GM19193 (cell line): ENCODE measurements around the gene PTPDC1.

ENCODE experiments used
- POLR2A ChIP-seq: IDR thresholded peaks from 4 replicates; pipeline ENCODE4 v1.6.1; 2011; ENCODE audit not compliant: insufficient read depth, insufficient read length; ENCODE audit errors: extremely low read depth

The PTPDC1 gene

DNA sequence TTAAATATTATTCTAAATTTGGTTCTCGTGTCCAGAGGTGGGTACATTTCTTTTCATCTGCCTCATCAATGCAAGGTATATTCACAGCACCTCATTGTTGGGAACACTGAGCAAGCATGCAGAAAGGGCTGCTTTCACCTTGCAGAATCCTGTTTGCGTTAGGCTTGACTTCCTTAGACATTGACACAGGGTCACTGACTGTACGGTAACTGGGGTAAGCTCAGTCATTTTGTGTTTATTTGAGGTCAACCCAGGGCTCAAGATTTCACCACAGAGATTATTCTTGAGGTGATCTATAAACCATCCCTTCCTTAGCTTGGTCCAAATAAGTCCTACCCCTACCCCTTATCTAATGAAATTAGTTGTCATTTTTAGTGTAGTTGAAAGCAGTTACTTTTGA, 1.7 kb upstream of the PTPDC1 start:
- TF ChIP-seq POLR2A, result no peak

DNA sequence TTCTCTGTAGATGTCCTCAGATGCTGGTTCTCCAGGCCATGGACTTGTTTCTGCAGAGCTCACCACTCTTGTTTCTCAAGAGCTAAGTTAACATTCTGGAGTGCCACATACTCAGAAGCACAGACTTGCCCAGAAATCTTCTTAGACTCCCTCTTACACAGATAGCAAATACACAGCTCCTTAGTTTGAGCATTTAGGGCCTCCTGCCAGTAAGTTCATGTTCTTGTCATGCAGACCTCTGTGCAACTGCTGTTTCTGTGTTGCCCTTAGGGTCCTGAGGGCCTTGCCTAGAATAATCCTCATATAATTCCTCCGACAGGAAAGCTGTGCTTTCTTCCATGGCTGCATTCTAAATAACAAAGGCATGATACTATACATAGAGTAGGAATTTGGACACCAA, 1.3 kb upstream of the PTPDC1 start:
- TF ChIP-seq POLR2A, result no peak

DNA sequence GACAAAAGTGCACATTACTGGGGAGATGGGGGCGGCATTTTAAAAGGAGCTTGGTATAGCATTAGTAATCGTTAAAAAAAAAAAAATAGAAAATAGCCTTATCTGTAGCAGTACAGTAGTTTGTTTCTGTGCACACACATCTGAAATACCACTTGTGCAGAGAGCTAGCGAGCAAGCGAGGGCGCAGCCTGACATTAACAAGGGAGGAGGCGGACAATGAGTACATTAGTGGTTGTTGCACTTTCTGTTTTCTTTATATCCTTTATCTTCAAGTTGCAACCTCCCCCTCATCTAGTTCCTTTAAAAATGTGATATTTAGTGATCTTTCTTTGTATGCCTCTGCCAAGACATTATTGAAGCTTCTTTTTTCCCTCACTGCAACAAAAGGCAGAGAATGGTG, 880 bp upstream of the PTPDC1 start:
- no peak for TF ChIP-seq POLR2A

DNA sequence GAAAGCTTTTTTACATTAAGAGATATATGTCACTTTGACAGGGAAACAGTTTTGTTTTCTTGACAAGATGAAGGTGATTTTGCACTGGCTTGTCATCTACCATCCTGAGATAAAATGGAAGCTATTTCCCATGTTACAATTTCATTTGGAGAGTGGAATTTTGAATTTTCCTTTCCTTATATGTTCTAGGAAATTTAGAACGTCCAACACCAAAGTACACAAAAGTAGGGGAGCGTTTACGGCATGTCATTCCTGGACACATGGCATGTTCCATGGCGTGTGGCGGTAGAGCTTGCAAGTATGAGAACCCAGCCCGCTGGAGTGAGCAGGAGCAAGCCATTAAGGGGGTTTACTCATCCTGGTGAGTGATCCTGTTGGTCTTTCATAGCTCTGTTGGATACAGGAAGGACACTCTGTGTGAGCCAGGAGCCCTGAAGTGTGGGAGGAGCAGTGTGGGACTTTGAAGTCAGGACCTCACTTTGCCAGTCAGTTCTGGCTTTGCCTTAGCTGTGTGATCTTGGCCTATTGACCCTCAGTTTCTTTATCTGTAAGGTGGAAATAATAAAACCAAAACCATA, 887 bp downstream of the PTPDC1 start:
- TF ChIP-seq POLR2A, result no peak

- no peak for TF ChIP-seq POLR2A
These were observed 2.5 kb downstream of the PTPDC1 start for GRCh38 chr9:94086486-94087345.

- no peak for TF ChIP-seq POLR2A
These were observed 12.7 kb downstream of the PTPDC1 start for GRCh38 chr9:94096819-94097577.

GRCh38 chr9:94097788-94098414, 13.6 kb downstream of the PTPDC1 start:
- no peak for TF ChIP-seq POLR2A

GRCh38 chr9:94100152-94100879, 16.1 kb downstream of the PTPDC1 start:
- no peak for TF ChIP-seq POLR2A

DNA sequence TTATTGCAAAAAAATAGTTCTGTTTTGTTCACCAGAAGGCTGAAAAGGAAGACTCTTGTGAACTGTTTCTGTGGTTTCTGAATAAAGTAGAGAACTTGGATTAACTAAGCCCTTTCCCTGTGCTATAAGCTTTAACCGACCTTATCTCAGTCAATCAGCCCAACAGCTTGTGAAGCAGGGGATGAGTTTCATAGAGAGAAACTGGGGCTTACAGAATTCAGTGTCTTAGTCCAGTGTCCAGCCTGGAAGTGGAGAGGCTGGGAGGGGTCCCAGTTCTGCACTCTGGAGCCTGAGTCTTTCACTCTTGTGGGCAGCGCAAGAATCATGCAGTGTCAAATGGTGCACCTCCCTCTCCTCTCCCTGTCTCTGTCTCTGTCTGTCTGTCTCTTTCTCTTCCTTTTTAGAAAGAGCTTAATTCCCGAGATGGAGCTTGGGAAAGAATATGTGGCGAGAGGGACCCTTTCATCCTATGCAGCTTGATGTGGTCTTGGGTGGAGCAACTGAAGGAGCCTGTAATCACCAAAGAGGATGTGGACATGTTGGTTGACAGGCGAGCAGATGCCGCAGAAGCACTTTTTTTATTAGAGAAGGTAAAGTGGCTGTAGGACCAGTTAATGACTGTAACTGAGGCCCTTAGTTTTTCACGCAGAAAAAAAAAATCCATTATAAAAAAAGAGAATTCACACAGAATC, 17.0 kb downstream of the PTPDC1 start:
- no peak for TF ChIP-seq POLR2A

GRCh38 chr9:94108584-94108983, 24.3 kb downstream of the PTPDC1 start:
- no peak for TF ChIP-seq POLR2A

DNA sequence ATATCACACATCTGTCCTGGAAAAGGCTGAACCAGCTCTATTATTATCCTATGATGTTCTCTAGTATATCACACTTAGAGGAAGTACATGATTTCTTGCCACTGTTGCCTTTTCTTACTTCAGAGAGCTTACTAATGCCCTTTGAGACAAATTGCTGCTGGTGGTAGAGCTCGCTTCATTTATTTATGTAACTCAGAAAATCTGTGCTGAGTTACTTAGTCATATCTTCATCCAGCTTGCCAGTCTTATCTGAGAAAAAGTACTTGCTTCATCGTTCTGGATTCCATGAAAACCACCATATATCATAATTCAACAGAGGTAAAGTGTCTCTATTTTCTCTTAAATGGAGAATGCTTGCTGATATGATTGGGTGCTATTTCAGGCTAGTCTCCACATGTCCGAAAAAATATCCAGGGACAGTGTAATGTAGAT, 26.6 kb downstream of the PTPDC1 start:
- no peak for TF ChIP-seq POLR2A

DNA sequence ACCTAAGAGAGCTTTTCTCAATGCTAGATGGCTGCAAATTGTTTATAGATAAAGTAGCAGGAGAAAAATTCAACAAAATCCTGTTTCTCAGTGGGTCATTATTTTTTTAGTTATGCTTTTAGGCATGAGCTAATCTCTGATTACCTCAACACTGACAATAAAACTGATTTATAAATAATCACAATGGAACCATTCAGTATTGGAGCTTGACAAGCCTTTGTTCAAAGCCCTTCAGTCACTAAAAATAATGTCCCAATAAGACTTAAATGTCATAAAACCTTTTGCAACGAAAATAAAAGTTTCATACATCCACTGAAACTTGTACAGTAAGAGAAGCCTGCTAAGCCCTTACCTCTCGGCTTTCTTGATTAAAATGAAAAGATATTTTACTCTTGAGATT, 27.2 kb downstream of the PTPDC1 start:
- TF ChIP-seq POLR2A, result no peak

- no peak for TF ChIP-seq POLR2A
These were observed 28.6 kb downstream of the PTPDC1 start for GRCh38 chr9:94112716-94113465.
